ENCODE results near the gene ABCA13.

DNA sequence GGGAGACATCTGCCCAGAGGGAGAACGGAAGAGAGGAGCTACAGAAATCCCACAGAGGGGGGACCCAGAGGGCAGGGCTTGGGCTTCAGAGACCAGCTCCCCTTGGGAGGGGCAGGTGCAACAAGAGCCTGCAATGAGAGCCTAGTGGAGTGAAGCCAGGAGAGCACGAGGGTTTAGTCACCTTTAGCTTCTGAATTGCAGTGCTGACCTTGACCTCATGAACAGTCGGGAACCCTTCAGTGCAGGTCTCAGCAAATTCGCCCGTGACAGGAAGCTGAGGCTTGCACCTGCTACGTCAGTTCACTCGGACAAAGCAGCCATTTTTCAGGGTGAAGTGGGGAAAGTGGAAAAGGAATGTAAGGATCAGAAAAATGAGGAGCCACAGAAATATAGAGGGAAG, 446.2 kb downstream of the ABCA13 start:
- TF ChIP-seq, protein P1, sequence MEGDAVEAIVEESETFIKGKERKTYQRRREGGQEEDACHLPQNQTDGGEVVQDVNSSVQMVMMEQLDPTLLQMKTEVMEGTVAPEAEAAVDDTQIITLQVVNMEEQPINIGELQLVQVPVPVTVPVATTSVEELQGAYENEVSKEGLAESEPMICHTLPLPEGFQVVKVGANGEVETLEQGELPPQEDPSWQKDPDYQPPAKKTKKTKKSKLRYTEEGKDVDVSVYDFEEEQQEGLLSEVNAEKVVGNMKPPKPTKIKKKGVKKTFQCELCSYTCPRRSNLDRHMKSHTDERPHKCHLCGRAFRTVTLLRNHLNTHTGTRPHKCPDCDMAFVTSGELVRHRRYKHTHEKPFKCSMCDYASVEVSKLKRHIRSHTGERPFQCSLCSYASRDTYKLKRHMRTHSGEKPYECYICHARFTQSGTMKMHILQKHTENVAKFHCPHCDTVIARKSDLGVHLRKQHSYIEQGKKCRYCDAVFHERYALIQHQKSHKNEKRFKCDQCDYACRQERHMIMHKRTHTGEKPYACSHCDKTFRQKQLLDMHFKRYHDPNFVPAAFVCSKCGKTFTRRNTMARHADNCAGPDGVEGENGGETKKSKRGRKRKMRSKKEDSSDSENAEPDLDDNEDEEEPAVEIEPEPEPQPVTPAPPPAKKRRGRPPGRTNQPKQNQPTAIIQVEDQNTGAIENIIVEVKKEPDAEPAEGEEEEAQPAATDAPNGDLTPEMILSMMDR (IDR thresholded peaks at IDR 0.05; ENCODE audit: extremely low read depth in 1 of 2, insufficient read depth in 1 of 2, low read depth in 1 of 2, low read length in 2 of 2), result no peak
- TF ChIP-seq POLR2A (IDR thresholded peaks at IDR 0.05; ENCODE audit: low read depth, low read length), result no peak
